Measurements from ENCODE around the gene ZNF507.

Gene ZNF507

GRCh38 chr19:32322541-32322940 lies 22.9 kb upstream of the ZNF507 start:
- no peak for TF ChIP-seq CTCF (IDR thresholded peaks at IDR 0.05; ENCODE audit: low read depth, low read length)
- DNase-seq (ENCODE audit: low read depth in 2 of 2): no peak
- H3K4me3 ChIP-seq (replicated peaks in 1 of 2; ENCODE audit: low read depth in 2 of 2, low read length in 2 of 2): no peak overlapping the region

GRCh38 chr19:32324631-32325285 lies 20.7 kb upstream of the ZNF507 start:
- no peak overlapping the region for H3K4me3 ChIP-seq (replicated peaks in 1 of 2; ENCODE audit: low read depth in 2 of 2, low read length in 2 of 2)
- DNase-seq (ENCODE audit: low read depth in 2 of 2): no peak
- no peak for TF ChIP-seq CTCF (IDR thresholded peaks at IDR 0.05; ENCODE audit: low read depth, low read length)

- no peak for TF ChIP-seq CTCF (IDR thresholded peaks at IDR 0.05; ENCODE audit: low read depth, low read length)
- DNase-seq (ENCODE audit: low read depth in 2 of 2): no peak
- no peak overlapping the region for H3K4me3 ChIP-seq (replicated peaks in 1 of 2; ENCODE audit: low read depth in 2 of 2, low read length in 2 of 2)
Measured at GRCh38 chr19:32330213-32330857, 15.1 kb upstream of the ZNF507 start.

- H3K4me3 ChIP-seq (replicated peaks in 1 of 2; ENCODE audit: low read depth in 2 of 2, low read length in 2 of 2): no peak overlapping the region
- DNase-seq (ENCODE audit: low read depth in 2 of 2): no peak
- TF ChIP-seq CTCF (IDR thresholded peaks at IDR 0.05; ENCODE audit: low read depth, low read length): no peak
Measured at GRCh38 chr19:32333227-32333626, 12.2 kb upstream of the ZNF507 start.

GRCh38 chr19:32336259-32337083 lies 8.9 kb upstream of the ZNF507 start:
- peak; percentile 7 for TF ChIP-seq CTCF (IDR thresholded peaks at IDR 0.05; ENCODE audit: low read depth, low read length)
- DNase-seq (ENCODE audit: low read depth in 2 of 2): peak; percentile 70 to 80
- peak overlapping the region; percentile 28 to 35 for H3K4me3 ChIP-seq (replicated peaks in 1 of 2; ENCODE audit: low read depth in 2 of 2, low read length in 2 of 2)

- H3K4me3 ChIP-seq (replicated peaks in 1 of 2; ENCODE audit: low read depth in 2 of 2, low read length in 2 of 2): peak overlapping the region; percentile 28 to 35
- DNase-seq (ENCODE audit: low read depth in 2 of 2): peak; percentile 8 to 20
Measured at GRCh38 chr19:32337084-32337808, 8.2 kb upstream of the ZNF507 start.

More at GRCh38 chr19:32337084-32337808, 8.2 kb upstream of the ZNF507 start:
- TF ChIP-seq CTCF (IDR thresholded peaks at IDR 0.05; ENCODE audit: low read depth, low read length): no peak

Measured in cardiac fibroblast (primary cell).